ENCODE measurements around the gene KCNQ4. TPM values are rescaled to one million over a fixed set of nuclear protein-coding genes. Genes with fewer than 3 reads are reported as not detected.

Gene KCNQ4
- polyA plus RNA-seq, 1 donor from 2014 or later, result not detected

- H3K9me2 ChIP-seq (ENCODE audit: insufficient read depth, low read length), result no peaks in the 10 kb centered on the region
- H3F3A ChIP-seq (ENCODE audit: insufficient read depth, low read length, poor library complexity, severe bottlenecking), result no peaks in the 10 kb centered on the region
- no peak overlapping the region for H3K4me2 ChIP-seq (ENCODE audit: low read length)
- H3K9me3 ChIP-seq (ENCODE audit: low read length), result no peaks in the 10 kb centered on the region
- TF ChIP-seq EZH2 (IDR thresholded peaks at IDR 0.05; ENCODE audit: borderline replicate concordance, insufficient read depth, low read length, poor library complexity, severe bottlenecking), result no peak
- TF ChIP-seq RAD21 (conservative IDR thresholded peaks at IDR 0.05), result no peak
- TF ChIP-seq EP300 (conservative IDR thresholded peaks at IDR 0.05; ENCODE audit: poor library complexity, severe bottlenecking), result no peak
- TF ChIP-seq TAF1 (IDR thresholded peaks at IDR 0.05; ENCODE audit: low read depth), result no peak
- no peak for TF ChIP-seq MXI1 (conservative IDR thresholded peaks at IDR 0.05; ENCODE audit: poor library complexity, severe bottlenecking)
- no peak for TF ChIP-seq SMC3 (conservative IDR thresholded peaks at IDR 0.05; ENCODE audit: poor library complexity)
- no peak for TF ChIP-seq POLR2AphosphoS5 (IDR thresholded peaks at IDR 0.05)
- no peak for TF ChIP-seq CTCF (IDR thresholded peaks at IDR 0.05; ENCODE audit: poor library complexity, severe bottlenecking)
- TF ChIP-seq, protein P1, sequence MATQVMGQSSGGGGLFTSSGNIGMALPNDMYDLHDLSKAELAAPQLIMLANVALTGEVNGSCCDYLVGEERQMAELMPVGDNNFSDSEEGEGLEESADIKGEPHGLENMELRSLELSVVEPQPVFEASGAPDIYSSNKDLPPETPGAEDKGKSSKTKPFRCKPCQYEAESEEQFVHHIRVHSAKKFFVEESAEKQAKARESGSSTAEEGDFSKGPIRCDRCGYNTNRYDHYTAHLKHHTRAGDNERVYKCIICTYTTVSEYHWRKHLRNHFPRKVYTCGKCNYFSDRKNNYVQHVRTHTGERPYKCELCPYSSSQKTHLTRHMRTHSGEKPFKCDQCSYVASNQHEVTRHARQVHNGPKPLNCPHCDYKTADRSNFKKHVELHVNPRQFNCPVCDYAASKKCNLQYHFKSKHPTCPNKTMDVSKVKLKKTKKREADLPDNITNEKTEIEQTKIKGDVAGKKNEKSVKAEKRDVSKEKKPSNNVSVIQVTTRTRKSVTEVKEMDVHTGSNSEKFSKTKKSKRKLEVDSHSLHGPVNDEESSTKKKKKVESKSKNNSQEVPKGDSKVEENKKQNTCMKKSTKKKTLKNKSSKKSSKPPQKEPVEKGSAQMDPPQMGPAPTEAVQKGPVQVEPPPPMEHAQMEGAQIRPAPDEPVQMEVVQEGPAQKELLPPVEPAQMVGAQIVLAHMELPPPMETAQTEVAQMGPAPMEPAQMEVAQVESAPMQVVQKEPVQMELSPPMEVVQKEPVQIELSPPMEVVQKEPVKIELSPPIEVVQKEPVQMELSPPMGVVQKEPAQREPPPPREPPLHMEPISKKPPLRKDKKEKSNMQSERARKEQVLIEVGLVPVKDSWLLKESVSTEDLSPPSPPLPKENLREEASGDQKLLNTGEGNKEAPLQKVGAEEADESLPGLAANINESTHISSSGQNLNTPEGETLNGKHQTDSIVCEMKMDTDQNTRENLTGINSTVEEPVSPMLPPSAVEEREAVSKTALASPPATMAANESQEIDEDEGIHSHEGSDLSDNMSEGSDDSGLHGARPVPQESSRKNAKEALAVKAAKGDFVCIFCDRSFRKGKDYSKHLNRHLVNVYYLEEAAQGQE (IDR thresholded peaks at IDR 0.05; ENCODE audit: borderline replicate concordance), result no peak
- H3K79me2 ChIP-seq (replicated peaks; ENCODE audit: insufficient read depth, low read length), result peaks cover 13% of the 10 kb centered on the region
- no peak overlapping the region for H3K9ac ChIP-seq (ENCODE audit: low read length)
- H2AFZ ChIP-seq (ENCODE audit: low read depth, low read length), result no peak overlapping the region
- no peak overlapping the region for H3K27ac ChIP-seq (ENCODE audit: low read length)
- no peaks in the 10 kb centered on the region for H4K20me1 ChIP-seq (ENCODE audit: insufficient read depth)
- peaks cover 16% of the 10 kb centered on the region for H3K36me3 ChIP-seq (ENCODE audit: insufficient read depth, low read length)
- no peak overlapping the region for H3K4me3 ChIP-seq (ENCODE audit: low read length)
- no peaks in the 10 kb centered on the region for H3K27me3 ChIP-seq (ENCODE audit: insufficient read depth, low read depth, low read length)
Measured at GRCh38 chr1:40739455-40740008, 44.1 kb upstream of the KCNQ4 start.

GRCh38 chr1:40740039-40740996 lies 43.3 kb upstream of the KCNQ4 start:
- H3K79me2 ChIP-seq (replicated peaks; ENCODE audit: insufficient read depth, low read length), result peaks cover 13% of the 10 kb centered on the region
- H4K20me1 ChIP-seq (ENCODE audit: insufficient read depth), result no peaks in the 10 kb centered on the region

More at GRCh38 chr1:40740039-40740996, 43.3 kb upstream of the KCNQ4 start:
- no peak overlapping the region for H2AFZ ChIP-seq (ENCODE audit: low read depth, low read length)
- no peaks in the 10 kb centered on the region for H3F3A ChIP-seq (ENCODE audit: insufficient read depth, low read length, poor library complexity, severe bottlenecking)
- H3K9ac ChIP-seq (ENCODE audit: low read length), result no peak overlapping the region
- H3K27me3 ChIP-seq (ENCODE audit: insufficient read depth, low read depth, low read length), result no peaks in the 10 kb centered on the region
- H3K9me2 ChIP-seq (ENCODE audit: insufficient read depth, low read length), result no peaks in the 10 kb centered on the region
- no peak overlapping the region for H3K4me2 ChIP-seq (ENCODE audit: low read length)
- H3K27ac ChIP-seq (ENCODE audit: low read length), result no peak overlapping the region
- H3K36me3 ChIP-seq (ENCODE audit: insufficient read depth, low read length), result peaks cover 16% of the 10 kb centered on the region
- no peaks in the 10 kb centered on the region for H3K9me3 ChIP-seq (ENCODE audit: low read length)
- H3K4me3 ChIP-seq (ENCODE audit: low read length), result no peak overlapping the region
- TF ChIP-seq TAF1 (IDR thresholded peaks at IDR 0.05; ENCODE audit: low read depth) (no peak), POLR2AphosphoS5 (IDR thresholded peaks at IDR 0.05) (no peak), RAD21 (conservative IDR thresholded peaks at IDR 0.05) (no peak), EZH2 (IDR thresholded peaks at IDR 0.05; ENCODE audit: borderline replicate concordance, insufficient read depth, low read length, poor library complexity, severe bottlenecking) (no peak), MXI1 (conservative IDR thresholded peaks at IDR 0.05; ENCODE audit: poor library complexity, severe bottlenecking) (no peak)
